ENCODE results near the gene IL1RAPL2.

DNA sequence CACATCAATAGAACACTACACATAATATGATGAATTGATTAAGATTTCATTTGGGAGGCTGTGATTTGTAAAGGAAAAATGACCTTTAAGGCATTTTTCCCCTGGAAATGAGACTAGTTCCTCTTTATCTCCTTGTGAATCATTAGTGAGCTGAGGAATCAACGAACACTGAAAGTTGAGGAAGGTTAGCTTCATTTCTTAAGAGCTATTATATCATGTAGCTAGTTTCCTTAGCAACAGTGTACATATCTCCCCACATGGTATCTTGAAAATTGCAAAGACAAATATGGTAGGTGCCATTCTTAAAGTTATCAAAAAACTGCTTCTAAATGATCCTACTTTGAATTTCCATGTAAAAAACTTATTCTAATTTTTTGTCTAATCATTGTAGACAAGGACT is 1128.8 kb downstream of the IL1RAPL2 start:
- TF ChIP-seq CTCF (IDR thresholded peaks at IDR 0.05): no peak
- TF ChIP-seq POLR2A (IDR thresholded peaks at IDR 0.05): no peak

All from heart left ventricle (tissue), 13 donors.